Bronchial epithelial cell (primary cell): ENCODE measurements around the gene POLR2J. TPM values are rescaled to one million over a fixed set of nuclear protein-coding genes. Genes with fewer than 3 reads are reported as not detected.
A peak's percentile ranks its signal among the peaks of the same experiment; 100 is the strongest.
"Not testable (repeated sequence)": the region's sequence is repeated elsewhere in the genome, so short reads cannot be mapped to it uniquely, and the experiment has no call there.

Experiments
- DNase-seq: peaks from one replicate; pipeline ENCODE4 v3.0.0-alpha.2; 2010; ENCODE audit warnings: low read depth
- FAIRE-seq: peaks from 2 replicates; lab custom pipeline; 2011; peaks lifted over from hg19 to GRCh38; lab: Jason Lieb, UNC
- H3K27me3 ChIP-seq: 2 replicates; pipeline ENCODE4 v1.5.1; 2011; ENCODE audit warnings: low read length; ENCODE audit not compliant: control insufficient read depth, insufficient read depth
- H3K36me3 ChIP-seq: 2 replicates; pipeline ENCODE4 v1.5.1; 2011; ENCODE audit warnings: low read length; ENCODE audit not compliant: control insufficient read depth, insufficient read depth
- H3K4me3 ChIP-seq: 2 replicates; pipeline ENCODE4 v1.5.1; 2011; ENCODE audit warnings: mild to moderate bottlenecking, low read depth, low read length, control low read depth
- CTCF ChIP-seq: IDR thresholded peaks from 2 replicates; pipeline ENCODE4 v1.5.1; 2011; ENCODE audit warnings: mild to moderate bottlenecking, moderate library complexity, low read length, control low read depth, inconsistent platforms; ENCODE audit not compliant: insufficient read depth, severe bottlenecking
- total RNA-seq: library from RNA; depleted of rRNA; stranded (reverse); fragments of >200 nt; gene quantifications from 2 replicates; pipeline ENCODE4 v1.2.1, GENCODE V29; 2014

POLR2J gene
- total RNA-seq, 1 donor from 2014 or later, result 24.5 TPM

- not testable (repeated sequence) for H3K4me3 ChIP-seq, H3K36me3 ChIP-seq, DNase-seq, FAIRE-seq, H3K27me3 ChIP-seq
- TF ChIP-seq CTCF, result peak; percentile 46
These were observed 1.4 kb upstream of the POLR2J start for GRCh38 chr7:102479982-102480637.

- not testable (repeated sequence) for FAIRE-seq, H3K27me3 ChIP-seq, H3K4me3 ChIP-seq, DNase-seq, H3K36me3 ChIP-seq
These were observed 475 bp upstream of the POLR2J start for GRCh38 chr7:102479209-102479584.

GRCh38 chr7:102474736-102475435 lies 3.8 kb downstream of the POLR2J start:
- not testable (repeated sequence) for H3K27me3 ChIP-seq, H3K36me3 ChIP-seq, H3K4me3 ChIP-seq, DNase-seq, FAIRE-seq

GRCh38 chr7:102474116-102474515 lies 4.6 kb downstream of the POLR2J start:
- H3K27me3 ChIP-seq, DNase-seq, H3K36me3 ChIP-seq, H3K4me3 ChIP-seq, FAIRE-seq: not testable (repeated sequence)

- TF ChIP-seq CTCF, result no peak
- Histone ChIP-seq H3K4me3 (no peak overlapping the region), H3K36me3 (peaks cover 7% of the 10 kb centered on the region), H3K27me3 (no peaks in the 10 kb centered on the region)
- DNase-seq (no peak), FAIRE-seq (no peak)
These were observed 5.3 kb downstream of the POLR2J start for GRCh38 chr7:102473271-102473991.

- no peak for TF ChIP-seq CTCF
- Histone ChIP-seq H3K36me3 (peaks cover 7% of the 10 kb centered on the region), H3K27me3 (no peaks in the 10 kb centered on the region), H3K4me3 (no peak overlapping the region)
- FAIRE-seq (no peak), DNase-seq (no peak)
These were observed 6.3 kb downstream of the POLR2J start for GRCh38 chr7:102472126-102473041.
